A549 treated with AZD2906 at 1 μM for 4 hours (cell line): ENCODE data around the gene P2RX4. TPM values are rescaled to one million over a fixed set of nuclear protein-coding genes. Genes with fewer than 3 reads are reported as not detected.

ENCODE experiments used
- total RNA-seq: library from RNA; stranded (reverse); fragments of 200-300 nt; extraction: Qiagen RNA extraction; gene quantifications from 5 replicates; pipeline ENCODE4 v1.2.3, GENCODE V29; 2022

P2RX4 gene, protein sequence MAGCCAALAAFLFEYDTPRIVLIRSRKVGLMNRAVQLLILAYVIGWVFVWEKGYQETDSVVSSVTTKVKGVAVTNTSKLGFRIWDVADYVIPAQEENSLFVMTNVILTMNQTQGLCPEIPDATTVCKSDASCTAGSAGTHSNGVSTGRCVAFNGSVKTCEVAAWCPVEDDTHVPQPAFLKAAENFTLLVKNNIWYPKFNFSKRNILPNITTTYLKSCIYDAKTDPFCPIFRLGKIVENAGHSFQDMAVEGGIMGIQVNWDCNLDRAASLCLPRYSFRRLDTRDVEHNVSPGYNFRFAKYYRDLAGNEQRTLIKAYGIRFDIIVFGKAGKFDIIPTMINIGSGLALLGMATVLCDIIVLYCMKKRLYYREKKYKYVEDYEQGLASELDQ
- 15.7 to 22.5 TPM (median 18.9 TPM) in 5 replicates for total RNA-seq

GRCh38 chr12:121209624-121210572 lies at the start of gene P2RX4:
TSS of gene P2RX4 (plus strand) at chr12:121210129. CDS start at chr12:121210165, 36 bp downstream.

Other genes with a start within 250 kb of the P2RX4 start
- 3.6 to 4.9 TPM (median 4.6 TPM) in 5 replicates for gene HNF1A, start 231.6 kb upstream of the P2RX4 start, total RNA-seq
- gene C12orf43, start 193.6 kb upstream of the P2RX4 start, total RNA-seq, result 21.0 to 25.7 TPM (median 23.2 TPM) in 5 replicates
- 1.8 to 3.6 TPM (median 2.5 TPM) in 5 replicates for gene OASL, start 170.9 kb upstream of the P2RX4 start, total RNA-seq
- not detected in 5 replicates for gene P2RX7, start 77.3 kb upstream of the P2RX4 start, total RNA-seq
- 20.7 to 28.0 TPM (median 25.8 TPM) in 5 replicates for gene CAMKK2, start 86.6 kb downstream of the P2RX4 start, total RNA-seq
- 82.0 to 86.4 TPM (median 83.4 TPM) in 5 replicates for gene ANAPC5, start 142.3 kb downstream of the P2RX4 start, total RNA-seq
- 37.7 to 42.0 TPM (median 39.6 TPM) in 5 replicates for gene RNF34, start 190.0 kb downstream of the P2RX4 start, total RNA-seq